OCI-LY7 (cell line): ENCODE measurements around the gene ADCY7. TPM values are rescaled to one million over a fixed set of nuclear protein-coding genes. Genes with fewer than 3 reads are reported as not detected.

Experiments used
- BruUV-seq: library from RNA; stranded (reverse); fragments of 400-500 nt; replicated peaks from 2 replicates; lab custom pipeline; 2021; lab: Mats Ljungman, UMichigan
- CTCF ChIA-PET: fragments of 300-600 bp; sonication (Branson Sonifier 250); formaldehyde crosslinking; loops from one replicate; lab custom pipeline; 2022; ENCODE audit warnings: antibody characterized with exemption; ENCODE audit not compliant: unreplicated experiment; lab: Charles Lee
- POLR2A ChIA-PET: fragments of 300-600 bp; sonication (Branson Sonifier 250); formaldehyde crosslinking; loops from one replicate; lab custom pipeline; 2022; ENCODE audit warnings: antibody characterized with exemption; lab: Charles Lee
- DNase-seq: peaks from one replicate; pipeline ENCODE4 v3.0.0-alpha.2; 2015; ENCODE audit warnings: low spot score
- H2AFZ ChIP-seq: fragments of 200-600 bp; sonication (generic), shearing (Covaris generic); 2 replicates; pipeline ENCODE4 v1.6.1; 2014; ENCODE audit warnings: mild to moderate bottlenecking, antibody characterized with exemption, low read length, moderate library complexity
- H3K27ac ChIP-seq: fragments of 200-600 bp; sonication (generic); 2 replicates; pipeline ENCODE4 v1.5.1; 2014; ENCODE audit warnings: mixed run types, low read depth, mild to moderate bottlenecking, moderate library complexity, low read length, inconsistent platforms; ENCODE audit not compliant: poor library complexity, severe bottlenecking
- H3K36me3 ChIP-seq: fragments of 200-600 bp; sonication (generic); 2 replicates; pipeline ENCODE4 v1.6.1; 2014; ENCODE audit warnings: mild to moderate bottlenecking, antibody characterized with exemption, low read length, moderate library complexity, mixed read lengths; ENCODE audit not compliant: insufficient read depth
- H3K4me1 ChIP-seq: fragments of 200-600 bp; sonication (generic); 2 replicates; pipeline ENCODE4 v1.5.1; 2014; ENCODE audit warnings: mild to moderate bottlenecking, low read length; ENCODE audit not compliant: insufficient read depth, poor library complexity, severe bottlenecking
- H3K4me2 ChIP-seq: fragments of 200-600 bp; sonication (generic); 2 replicates; pipeline ENCODE4 v1.6.1; 2014; ENCODE audit warnings: mild to moderate bottlenecking, low read length
- H3K4me3 ChIP-seq: fragments of 200-600 bp; sonication (generic); 2 replicates; pipeline ENCODE4 v1.5.1; 2014; ENCODE audit warnings: mild to moderate bottlenecking, low read depth, low read length; ENCODE audit not compliant: poor library complexity, severe bottlenecking
- H3K79me2 ChIP-seq: fragments of 200-600 bp; sonication (generic); 2 replicates; pipeline ENCODE4 v1.6.1; 2016; ENCODE audit warnings: low read depth, mild to moderate bottlenecking, low read length, moderate library complexity, mixed read lengths; ENCODE audit not compliant: insufficient read depth
- H3K9me2 ChIP-seq: fragments of 200-600 bp; sonication (generic); 2 replicates; pipeline ENCODE4 v1.6.1; 2016; ENCODE audit warnings: mild to moderate bottlenecking, low read length, mixed read lengths; ENCODE audit not compliant: insufficient read depth
- H3K9me3 ChIP-seq: fragments of 200-600 bp; sonication (generic); 2 replicates; pipeline ENCODE4 v1.6.1; 2014; ENCODE audit warnings: mild to moderate bottlenecking, mixed run types, low read length, mixed read lengths
- H4K20me1 ChIP-seq: fragments of 200-600 bp; sonication (generic); 2 replicates; pipeline ENCODE4 v1.6.1; 2014; ENCODE audit warnings: mild to moderate bottlenecking, antibody characterized with exemption, low read length, moderate library complexity, mixed read lengths; ENCODE audit not compliant: insufficient read depth
- CTCF ChIP-seq: fragments of 200-600 bp; sonication (generic); conservative IDR thresholded peaks from 2 replicates; pipeline ENCODE4 v1.5.1; 2014; ENCODE audit warnings: mild to moderate bottlenecking, antibody characterized with exemption, low read length, moderate library complexity, mixed read lengths
- EZH2phosphoT487 ChIP-seq: fragments of 200-600 bp; sonication (generic); IDR thresholded peaks from 2 replicates; pipeline ENCODE4 v1.6.1; 2018; ENCODE audit warnings: low read depth, borderline replicate concordance, mild to moderate bottlenecking, mixed run types, antibody characterized with exemption, low read length, moderate library complexity, mixed read lengths
- intact Hi-C: fragments of 100-400 bp; cut with micrococcal nuclease; formaldehyde crosslinking; loops from one replicate; pipeline ENCODE4 v1.10.0; 2022; ENCODE audit not compliant: unreplicated experiment
- total RNA-seq, 2 experiments: library from RNA; depleted of rRNA in 1 of 2; stranded (reverse); fragments of >200 nt in 1 of 2; shearing (Covaris generic) in 1 of 2; gene quantifications; 2 replicates each; pipeline ENCODE4 v1.2.3, GENCODE V29; 2014 to 2022

The ADCY7 gene
- total RNA-seq, 2 experiments from 2014 or later = 49.9 to 77.7 TPM

GRCh38 chr16:50265716-50266336 lies 525 bp upstream of the ADCY7 start:
- peak overlapping the region; percentile 76 for H3K4me3 ChIP-seq
- ChIA-PET CTCF (interaction anchor here (0.6 to 2.4 kb wide), 5 partner anchors 10 to 863 kb away, joined by 3 to 16 read pairs (median 4); no protein-coding TSS in a partner anchor), POLR2A (interaction anchor here (0.8 to 1.6 kb wide), 6 partner anchors 8 to 21 kb away, joined by 3 to 5 read pairs (median 3); no protein-coding TSS in a partner anchor)
- TF ChIP-seq EZH2phosphoT487 (no peak), CTCF (no peak)
- DNase-seq = no peak
- no peaks in the 10 kb centered on the region for H3K36me3 ChIP-seq
- peak overlapping the region; percentile 96 for H3K4me2 ChIP-seq
- H3K27ac ChIP-seq = peak overlapping the region; percentile 60
- intact Hi-C loops = loop anchor here (1.0 kb wide), 2 partner anchors 16 to 89 kb away; no protein-coding TSS in a partner anchor
- H3K9me3 ChIP-seq = no peaks in the 10 kb centered on the region
- no peaks in the 10 kb centered on the region for H3K9me2 ChIP-seq
- H4K20me1 ChIP-seq = no peaks in the 10 kb centered on the region
- no TSS peak for BruUV-seq
- H2AFZ ChIP-seq = peak overlapping the region; percentile 89
- peaks cover 54% of the 10 kb centered on the region for H3K4me1 ChIP-seq
- peaks cover 21% of the 10 kb centered on the region; the same call in 1 of the 2 replicates for H3K79me2 ChIP-seq

GRCh38 chr16:50267151-50267631 lies 840 bp downstream of the ADCY7 start:
- intact Hi-C loops = no loop called here
- no peaks in the 10 kb centered on the region for H3K9me3 ChIP-seq
- peak overlapping the region; percentile 60 for H3K27ac ChIP-seq
- peaks cover 54% of the 10 kb centered on the region for H3K4me1 ChIP-seq
- no peaks in the 10 kb centered on the region for H3K9me2 ChIP-seq
- no peaks in the 10 kb centered on the region for H3K36me3 ChIP-seq
- ChIA-PET POLR2A (interaction anchor here (0.7 to 2.5 kb wide), 5 partner anchors 8 to 17 kb away, joined by 3 to 15 read pairs (median 5); no protein-coding TSS in a partner anchor), CTCF (interaction anchor here (0.5 kb wide), 1 partner anchor 10 kb away, joined by 3 read pairs; no protein-coding TSS in a partner anchor)
- H4K20me1 ChIP-seq = no peaks in the 10 kb centered on the region
- peak overlapping the region; percentile 96 for H3K4me2 ChIP-seq
- peak overlapping the region; percentile 76 for H3K4me3 ChIP-seq
- H2AFZ ChIP-seq = peak overlapping the region; percentile 89; the same call in 1 of the 2 replicates
- BruUV-seq = no TSS peak
- DNase-seq = peak; percentile 45
- peaks cover 21% of the 10 kb centered on the region; the same call in 1 of the 2 replicates for H3K79me2 ChIP-seq
- no peak for TF ChIP-seq CTCF
- no peak for TF ChIP-seq EZH2phosphoT487
